Tibial nerve (tissue), 3 donors: ENCODE data around the gene MUC5AC.

ENCODE experiments used
- CTCF ChIP-seq, 5 experiments: fragments of 200-600 bp in 3 of 5; fragments of 450-650 bp in 2 of 5; sonication (generic) in 3 of 5; IDR thresholded peaks; one replicate each; pipeline ENCODE4 v1.5.1; 2016 to 2019; ENCODE audit warnings: antibody characterized with exemption in 5 of 5, mild to moderate bottlenecking in 3 of 5, moderate library complexity in 2 of 5
- POLR2A ChIP-seq, 2 donors: fragments of 450-650 bp; IDR thresholded peaks; one replicate each; pipeline ENCODE4 v1.6.1; 2017; ENCODE audit warnings: antibody characterized with exemption in 2 of 2, mild to moderate bottlenecking in 2 of 2, moderate library complexity in 2 of 2

DNA sequence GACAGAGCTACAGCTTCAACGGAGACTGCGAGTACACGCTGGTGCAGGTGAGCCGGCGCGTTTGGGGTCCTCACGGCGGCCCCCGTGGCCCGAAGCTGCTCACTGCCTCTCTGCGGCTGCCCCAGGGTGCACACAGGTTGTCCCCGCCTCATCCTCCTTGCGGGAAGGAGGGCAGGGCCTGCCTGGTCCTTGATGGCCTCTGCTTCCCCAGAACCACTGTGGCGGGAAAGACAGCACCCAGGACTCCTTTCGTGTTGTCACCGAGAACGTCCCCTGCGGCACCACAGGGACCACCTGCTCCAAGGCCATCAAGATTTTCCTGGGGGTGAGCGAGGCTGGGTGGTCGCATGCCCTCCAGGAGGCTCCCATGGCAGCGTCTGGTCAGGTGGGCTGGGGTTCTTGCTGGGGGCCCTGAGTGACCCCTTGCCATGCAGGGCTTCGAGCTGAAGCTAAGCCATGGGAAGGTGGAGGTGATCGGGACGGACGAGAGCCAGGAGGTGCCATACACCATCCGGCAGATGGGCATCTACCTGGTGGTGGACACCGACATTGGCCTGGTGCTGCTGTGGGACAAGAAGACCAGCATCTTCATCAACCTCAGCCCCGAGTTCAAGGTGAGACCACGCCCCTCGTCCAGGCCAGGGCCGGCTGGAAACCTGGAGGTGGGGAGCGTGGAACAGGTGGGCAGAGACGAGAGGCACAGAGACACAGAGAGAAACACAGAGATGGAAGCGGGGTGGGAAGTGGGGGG, 19.4 kb downstream of the MUC5AC start:
- no peak for TF ChIP-seq CTCF (IDR thresholded peaks at IDR 0.05)
- no peak for TF ChIP-seq POLR2A (IDR thresholded peaks at IDR 0.05)
